CD14-positive monocyte (primary cell): ENCODE data around the gene KRTAP4-6. TPM values are rescaled to one million over a fixed set of nuclear protein-coding genes. Genes with fewer than 3 reads are reported as not detected.
"Not testable (repeated sequence)": the region's sequence is repeated elsewhere in the genome, so short reads cannot be mapped to it uniquely, and the experiment has no call there.

Source experiments
- DNase-seq, 3 donors: peaks; one replicate each; pipeline ENCODE4 v3.0.0-alpha.2; 2011 to 2022
- H2AFZ ChIP-seq: 2 replicates; pipeline ENCODE4 v1.6.0; 2012; ENCODE audit warnings: mild to moderate bottlenecking, low read depth, low read length, inconsistent platforms; ENCODE audit not compliant: insufficient read depth, poor library complexity, severe bottlenecking
- H3K27ac ChIP-seq, 2 donors: 1 replicate in 1 of 2; 2 replicates in 1 of 2; pipeline ENCODE4 v1.5.1; 2012 to 2013; ENCODE audit warnings: low read length in 2 of 2, control low read depth in 1 of 2, inconsistent platforms in 1 of 2, low read depth in 1 of 2, mild to moderate bottlenecking in 1 of 2
- H3K27me3 ChIP-seq, 2 donors: one replicate each; pipeline versions ENCODE4 v1.6.0 to v1.6.1; 2011 to 2013; ENCODE audit warnings: low read length in 2 of 2; ENCODE audit not compliant: control insufficient read depth in 2 of 2, insufficient read depth in 2 of 2
- H3K36me3 ChIP-seq, 2 donors: replicated peaks in 1 of 2; 1 replicate in 1 of 2; 2 replicates in 1 of 2; pipeline versions ENCODE4 v1.5.1 to v1.6.1; 2012 to 2013; ENCODE audit warnings: low read length in 2 of 2, control low read depth in 1 of 2, inconsistent platforms in 1 of 2, mild to moderate bottlenecking in 1 of 2; ENCODE audit not compliant: insufficient read depth in 2 of 2, control insufficient read depth in 1 of 2
- H3K4me1 ChIP-seq, 2 donors: 1 replicate in 1 of 2; 2 replicates in 1 of 2; pipeline versions ENCODE4 v1.5.1 to v1.6.1; 2012 to 2013; ENCODE audit warnings: low read length in 2 of 2, control low read depth in 1 of 2, inconsistent platforms in 1 of 2, mild to moderate bottlenecking in 1 of 2, moderate library complexity in 1 of 2; ENCODE audit not compliant: insufficient read depth in 2 of 2, control insufficient read depth in 1 of 2
- H3K4me2 ChIP-seq: replicated peaks from 2 replicates; pipeline ENCODE3; 2012; ENCODE audit warnings: low read length, moderate library complexity, mild to moderate bottlenecking; ENCODE audit not compliant: poor library complexity, severe bottlenecking; ENCODE audit errors: extremely low read depth
- H3K4me3 ChIP-seq, 3 experiments: fragments of 200-600 bp in 1 of 3; sonication (generic) in 1 of 3; replicated peaks in 1 of 3; 1 replicate in 2 of 3; 2 replicates in 1 of 3; pipeline ENCODE4 v1.5.1; 2011 to 2013; ENCODE audit warnings: low read length in 3 of 3, mild to moderate bottlenecking in 3 of 3, control low read depth in 2 of 3, low read depth in 2 of 3, inconsistent platforms in 1 of 3, moderate library complexity in 1 of 3
- H3K79me2 ChIP-seq: 2 replicates; pipeline ENCODE4 v1.6.0; 2012; ENCODE audit warnings: mild to moderate bottlenecking, control low read depth, inconsistent platforms, low read length, moderate library complexity; ENCODE audit not compliant: insufficient read depth
- H3K9ac ChIP-seq: 2 replicates; pipeline ENCODE4 v1.6.0; 2017; ENCODE audit warnings: low read length, mild to moderate bottlenecking; ENCODE audit not compliant: insufficient read depth, poor library complexity, severe bottlenecking
- H3K9me3 ChIP-seq, 2 donors: replicated peaks in 1 of 2; 1 replicate in 1 of 2; 2 replicates in 1 of 2; pipeline versions ENCODE4 v1.5.1 to v1.6.1; 2012 to 2013; ENCODE audit warnings: low read length in 2 of 2, control low read depth in 1 of 2; ENCODE audit not compliant: control insufficient read depth in 1 of 2, insufficient read depth in 1 of 2
- H4K20me1 ChIP-seq: 2 replicates; pipeline ENCODE4 v1.6.0; 2012; ENCODE audit warnings: mild to moderate bottlenecking, low read length, control low read depth, moderate library complexity; ENCODE audit not compliant: insufficient read depth
- H3K27ac Mint-ChIP-seq, 7 donors: one replicate each; pipeline ENCODE4 v1.8.0; 2020; ENCODE audit warnings: mild to moderate bottlenecking in 7 of 7, mixed read lengths in 7 of 7, moderate library complexity in 6 of 7, inconsistent platforms in 2 of 7
- H3K27me3 Mint-ChIP-seq, 3 donors: one replicate each; pipeline ENCODE4 v1.8.0; 2021 to 2022; ENCODE audit warnings: low read depth in 3 of 3, mild to moderate bottlenecking in 3 of 3, mixed read lengths in 3 of 3, moderate library complexity in 3 of 3, inconsistent platforms in 1 of 3
- H3K36me3 Mint-ChIP-seq, 2 donors: one replicate each; pipeline ENCODE4 v1.8.0; 2020; ENCODE audit warnings: mixed read lengths in 2 of 2, inconsistent platforms in 1 of 2, mild to moderate bottlenecking in 1 of 2
- H3K4me1 Mint-ChIP-seq: one replicate; pipeline ENCODE4 v1.8.0; 2020; ENCODE audit warnings: mild to moderate bottlenecking, mixed read lengths
- H3K4me3 Mint-ChIP-seq, 2 donors: one replicate each; pipeline ENCODE4 v1.8.0; 2020; ENCODE audit warnings: mild to moderate bottlenecking in 2 of 2, mixed read lengths in 2 of 2, moderate library complexity in 1 of 2
- H3K9me3 Mint-ChIP-seq, 7 donors: one replicate each; pipeline ENCODE4 v1.8.0; 2020 to 2022; ENCODE audit warnings: mixed read lengths in 7 of 7, mild to moderate bottlenecking in 6 of 7, moderate library complexity in 6 of 7, inconsistent platforms in 2 of 7
- CTCF ChIP-seq: fragments of 200-600 bp; IDR thresholded peaks from one replicate; pipeline ENCODE4 v1.8.0; 2022; ENCODE audit warnings: antibody characterized with exemption, mild to moderate bottlenecking
- WGBS: methylation state at CpG from one replicate; pipeline ENCODE4 v1.1.5; 2013; ENCODE audit warnings: missing lambda C conversion rate; ENCODE audit not compliant: insufficient coverage; 5-methylcytosine and 5-hydroxymethylcytosine counted together
- intact Hi-C, 2 donors: fragments of 100-400 bp; cut with micrococcal nuclease; formaldehyde crosslinking; loops; one replicate each; pipeline versions ENCODE4 v1.15.0 to v1.15.1; 2023
- polyA plus RNA-seq, 3 donors: library from polyadenylated mRNA; depleted of rRNA in 1 of 3; unstranded in 2 of 3; stranded (reverse) in 1 of 3; fragments of 300-500 nt in 2 of 3; fragments of >200 nt in 1 of 3; fragmentation: Illumina TruSeq in 2 of 3; gene quantifications; 1 replicate in 2 of 3; 2 replicates in 1 of 3; pipeline ENCODE4 v1.2.3, GENCODE V29; 2012 to 2021

Gene KRTAP4-6
- polyA plus RNA-seq, 3 donors = not detected

- no peaks in the 10 kb centered on the region for H3K27me3 ChIP-seq
- H3K27ac ChIP-seq = no peak overlapping the region
- peaks cover 5 to 13% of the 10 kb centered on the region in 2 donors for H3K4me1 ChIP-seq
- DNase-seq = no peak
- Mint-ChIP-seq H3K27me3 (peaks cover 0 to 2% (median 1%) of the 10 kb centered on the region in 3 donors), H3K4me3 (no peak overlapping the region), H3K27ac (no peak overlapping the region), H3K36me3 (no peaks in the 10 kb centered on the region), H3K4me1 (peaks cover 11% of the 10 kb centered on the region), H3K9me3 (peaks cover 0 to 3% (median 0%) of the 10 kb centered on the region in 7 donors)
- H3K4me3 ChIP-seq = no peak overlapping the region
- WGBS = no CpG with 5 or more reads among the region's 1 CpG
- intact Hi-C loops = no loop called here
- H4K20me1 ChIP-seq = no peaks in the 10 kb centered on the region
- TF ChIP-seq CTCF = no peak
- H3K4me2 ChIP-seq = no peak overlapping the region
- no peaks in the 10 kb centered on the region for H3K36me3 ChIP-seq
- H3K9me3 ChIP-seq = no peaks in the 10 kb centered on the region
- no peaks in the 10 kb centered on the region for H3K79me2 ChIP-seq
- no peak overlapping the region for H3K9ac ChIP-seq
- no peak overlapping the region for H2AFZ ChIP-seq
Observed at GRCh38 chr17:41103896-41104295, 36.4 kb downstream of the KRTAP4-6 start.

- H3K36me3 Mint-ChIP-seq = no peaks in the 10 kb centered on the region
- Histone ChIP-seq H3K9me3 (no peaks in the 10 kb centered on the region), H3K27ac (no peak within 1 kb of the TSS), H2AFZ (no peak within 1 kb of the TSS), H4K20me1 (no peaks in the 10 kb centered on the region), H3K9ac (no peak within 1 kb of the TSS), H3K4me3 (no peak within 1 kb of the TSS), H3K79me2 (no peaks in the 10 kb centered on the region), H3K36me3 (no peaks in the 10 kb centered on the region), H3K4me1 (no peaks in the 10 kb centered on the region), H3K27me3 (no peaks in the 10 kb centered on the region), H3K4me2 (no peak within 1 kb of the TSS)
- peaks cover 5% of the 10 kb centered on the region for H3K4me1 Mint-ChIP-seq
- 73% methylated on average over 8 of the region's 10 CpGs for WGBS
- H3K9me3 Mint-ChIP-seq = peaks cover 0 to 3% (median 0%) of the 10 kb centered on the region in 7 donors
- peaks cover 0 to 7% (median 1%) of the 10 kb centered on the region in 3 donors for H3K27me3 Mint-ChIP-seq
- intact Hi-C loops = no loop called here
- no peak for DNase-seq
- TF ChIP-seq CTCF = no peak
- no peak within 1 kb of the TSS for H3K4me3 Mint-ChIP-seq
- H3K27ac Mint-ChIP-seq = no peak within 1 kb of the TSS
Observed at GRCh38 chr17:41101586-41102259, 38.6 kb downstream of the KRTAP4-6 start, which contains the start of gene KRTAP4-16. Gene KRTAP4-16, minus strand, starts transcription at chr17:41102209. Its CDS starts 0 bp downstream, at chr17:41102209.

- H3K4me3 Mint-ChIP-seq, H3K27ac ChIP-seq, H3K27me3 ChIP-seq, H3K9me3 ChIP-seq, H3K36me3 ChIP-seq, H3K9ac ChIP-seq, H3K4me2 ChIP-seq, H3K36me3 Mint-ChIP-seq, H3K79me2 ChIP-seq, H3K4me1 ChIP-seq, H3K27me3 Mint-ChIP-seq, intact Hi-C loops, DNase-seq, H3K4me1 Mint-ChIP-seq, H3K9me3 Mint-ChIP-seq, H2AFZ ChIP-seq, H3K4me3 ChIP-seq, H4K20me1 ChIP-seq, H3K27ac Mint-ChIP-seq: not testable (repeated sequence)
- WGBS = 0% methylated on average over 3 of the region's 7 CpGs
Observed at GRCh38 chr17:41099682-41100480, 40.5 kb downstream of the KRTAP4-6 start.
